HCT116 (cell line): ENCODE measurements around the gene SPATA45.

Experiments
- CEBPB ChIP-seq: IDR thresholded peaks from 2 replicates; pipeline ENCODE4 v1.6.1; 2012; ENCODE audit warnings: low read depth
- CTCF ChIP-seq, 3 experiments: fragments of 200-600 bp in 1 of 3; sonication (generic) in 1 of 3; IDR thresholded peaks in 2 of 3; conservative IDR thresholded peaks in 1 of 3; 2 replicates each; pipeline ENCODE4 v1.5.1; 2012 to 2017; ENCODE audit warnings: low read depth in 2 of 3, low read length in 2 of 3, antibody characterized with exemption in 1 of 3, borderline replicate concordance in 1 of 3, control low read depth in 1 of 3, mild to moderate bottlenecking in 1 of 3, mixed read lengths in 1 of 3, mixed run types in 1 of 3, moderate library complexity in 1 of 3; ENCODE audit not compliant: insufficient read depth in 1 of 3
- EZH2 ChIP-seq: fragments of 200-600 bp; sonication (generic); IDR thresholded peaks from 2 replicates; pipeline ENCODE4 v1.6.1; 2017; ENCODE audit warnings: antibody characterized with exemption, mixed run types
- EZH2phosphoT487 ChIP-seq: fragments of 200-600 bp; IDR thresholded peaks from 2 replicates; pipeline ENCODE4 v1.6.1; 2018; ENCODE audit warnings: antibody characterized with exemption, borderline replicate concordance
- JUND ChIP-seq: IDR thresholded peaks from 2 replicates; pipeline ENCODE4 v1.6.1; 2012
- POLR2A ChIP-seq: IDR thresholded peaks from 2 replicates; pipeline ENCODE4 v1.7.0; 2011; ENCODE audit warnings: borderline replicate concordance; ENCODE audit not compliant: insufficient read depth, insufficient read length; ENCODE audit errors: extremely low read depth
- POLR2AphosphoS5 ChIP-seq: IDR thresholded peaks from 2 replicates; pipeline ENCODE4 v1.6.1; 2011; ENCODE audit warnings: mild to moderate bottlenecking, low read depth, low read length, moderate library complexity
- REST ChIP-seq: IDR thresholded peaks from 2 replicates; pipeline ENCODE4 v1.6.1; 2012; ENCODE audit warnings: low read depth
- TCF7L2 ChIP-seq: IDR thresholded peaks from 2 replicates; pipeline ENCODE4 v1.7.0; 2011; ENCODE audit warnings: borderline replicate concordance, inconsistent platforms; ENCODE audit not compliant: insufficient read depth, insufficient read length; ENCODE audit errors: extremely low read depth
- YY1 ChIP-seq: IDR thresholded peaks from 2 replicates; pipeline ENCODE4 v1.6.1; 2011; ENCODE audit warnings: low read length, low read depth, moderate library complexity, mild to moderate bottlenecking; ENCODE audit not compliant: insufficient replicate concordance; ENCODE audit errors: extremely low read depth
- TF ChIP-seq, protein P1 (sequence below): IDR thresholded peaks from 2 replicates; pipeline ENCODE4 v1.6.1; 2012

GRCh38 chr1:212856755-212857154 lies 9.3 kb upstream of the SPATA45 start:
- TF ChIP-seq EZH2 = no peak
- TF ChIP-seq, protein P1, sequence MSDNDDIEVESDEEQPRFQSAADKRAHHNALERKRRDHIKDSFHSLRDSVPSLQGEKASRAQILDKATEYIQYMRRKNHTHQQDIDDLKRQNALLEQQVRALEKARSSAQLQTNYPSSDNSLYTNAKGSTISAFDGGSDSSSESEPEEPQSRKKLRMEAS = no peak
- no peak for TF ChIP-seq YY1
- TF ChIP-seq JUND = no peak
- TF ChIP-seq CTCF (IDR thresholded peaks at IDR 0.05 in 2 of 3, conservative IDR thresholded peaks at IDR 0.05 in 1 of 3; ENCODE audit: borderline replicate concordance in 1 of 3, insufficient read depth in 1 of 3, low read depth in 2 of 3, low read length in 2 of 3) = no peak
- no peak for TF ChIP-seq POLR2A
- TF ChIP-seq POLR2AphosphoS5 = no peak
- no peak for TF ChIP-seq TCF7L2
- no peak for TF ChIP-seq EZH2phosphoT487
- TF ChIP-seq CEBPB = no peak
- TF ChIP-seq REST = no peak
